Esophagus (tissue), 2 donors: ENCODE measurements around the gene KRT8. TPM values are rescaled to one million over a fixed set of nuclear protein-coding genes. Genes with fewer than 3 reads are reported as not detected.

Experiments used
- H3K27ac ChIP-seq, 2 donors: one replicate each; pipeline ENCODE4 v1.5.1; 2013; ENCODE audit warnings: low read depth in 2 of 2, mild to moderate bottlenecking in 2 of 2, inconsistent platforms in 1 of 2, low read length in 1 of 2, moderate library complexity in 1 of 2
- H3K27me3 ChIP-seq, 2 donors: one replicate each; pipeline ENCODE4 v1.6.1; 2013; ENCODE audit warnings: low read length in 2 of 2, control low read depth in 1 of 2, mild to moderate bottlenecking in 1 of 2; ENCODE audit not compliant: insufficient read depth in 2 of 2, control insufficient read depth in 1 of 2
- H3K36me3 ChIP-seq, 2 donors: one replicate each; pipeline ENCODE4 v1.6.1; 2013; ENCODE audit warnings: low read length in 1 of 2; ENCODE audit not compliant: control insufficient read depth in 2 of 2, insufficient read depth in 2 of 2
- H3K4me1 ChIP-seq, 2 donors: one replicate each; pipeline ENCODE4 v1.6.1; 2013; ENCODE audit warnings: low read length in 1 of 2; ENCODE audit not compliant: control insufficient read depth in 2 of 2, insufficient read depth in 2 of 2
- H3K4me3 ChIP-seq, 2 donors: one replicate each; pipeline ENCODE4 v1.5.1; 2013; ENCODE audit warnings: low read length in 2 of 2, mild to moderate bottlenecking in 2 of 2, low read depth in 1 of 2, moderate library complexity in 1 of 2
- H3K9me3 ChIP-seq, 2 donors: one replicate each; pipeline ENCODE4 v1.6.1; 2013; ENCODE audit warnings: mild to moderate bottlenecking in 2 of 2, low read depth in 1 of 2, low read length in 1 of 2, moderate library complexity in 1 of 2; ENCODE audit not compliant: control insufficient read depth in 2 of 2, insufficient read depth in 1 of 2
- WGBS, 2 donors: extraction: QIAGEN DNeasy Blood & Tissue Kit; methylation state at CpG; one replicate each; pipeline ENCODE4 v1.1.7; 2013; 5-methylcytosine and 5-hydroxymethylcytosine counted together
- polyA plus RNA-seq, 2 donors: library from polyadenylated mRNA; stranded (reverse); fragments of 200-250 nt; gene quantifications; one replicate each; pipeline ENCODE4 v1.2.3, GENCODE V29; 2013
- donor health status: healthy with polysubstance abuse.
- donor health status: Bipolar disorder and iron deficiency.

Gene KRT8
- polyA plus RNA-seq, 2 donors: 38.7 to 105 TPM

DNA sequence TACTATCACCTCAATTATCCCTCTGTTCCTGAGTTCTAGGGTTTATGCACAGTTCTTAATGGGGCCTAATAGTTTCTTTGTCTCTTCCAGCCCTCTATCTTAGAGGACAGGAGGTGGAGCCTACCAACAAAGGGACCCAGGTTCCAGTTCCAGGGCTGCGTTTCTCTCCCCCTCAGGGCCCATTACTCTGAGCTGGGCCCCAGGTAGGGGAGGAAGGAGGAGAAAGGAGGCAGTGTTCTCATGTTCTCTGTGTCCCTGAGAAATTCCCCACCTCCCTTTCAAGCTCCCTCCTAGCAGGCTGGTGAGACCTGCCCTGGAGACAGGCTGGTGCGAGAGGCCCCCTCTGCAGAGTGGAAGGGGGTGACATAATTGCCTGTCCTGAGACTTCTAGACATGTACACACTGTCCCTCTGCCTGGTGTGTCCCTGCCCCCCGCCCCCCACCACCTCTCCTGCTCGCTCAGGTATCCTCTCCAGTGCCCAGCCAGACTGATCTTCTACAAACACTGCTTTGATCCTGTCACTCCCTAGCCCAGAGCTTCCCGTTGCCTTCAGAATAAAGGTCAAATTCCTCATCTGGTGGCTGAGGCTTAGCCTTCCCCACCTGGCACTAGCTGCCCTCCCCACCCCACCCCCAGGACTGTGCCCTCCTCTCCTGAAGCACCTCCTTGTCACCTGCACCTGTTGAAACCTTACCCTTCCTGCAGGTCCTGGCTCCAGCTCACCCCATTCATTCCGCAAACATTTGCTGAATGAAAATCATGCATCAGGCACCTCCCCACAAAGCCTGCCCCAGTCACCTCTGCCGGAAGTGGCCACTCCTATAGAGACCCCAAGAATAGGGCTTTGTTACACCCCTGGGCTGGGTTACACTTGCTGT is 21.1 kb upstream of the KRT8 start:
- 55 to 65% methylated on average over 6 to 7 of the region's 7 CpGs for WGBS, 2 donors
- no peak overlapping the region for H3K4me3 ChIP-seq
- no peaks in the 10 kb centered on the region for H3K27me3 ChIP-seq
- H3K9me3 ChIP-seq: no peaks in the 10 kb centered on the region
- H3K36me3 ChIP-seq: no peaks in the 10 kb centered on the region
- H3K4me1 ChIP-seq: peaks cover 0 to 6% of the 10 kb centered on the region in 2 donors
- H3K27ac ChIP-seq: no peak overlapping the region

DNA sequence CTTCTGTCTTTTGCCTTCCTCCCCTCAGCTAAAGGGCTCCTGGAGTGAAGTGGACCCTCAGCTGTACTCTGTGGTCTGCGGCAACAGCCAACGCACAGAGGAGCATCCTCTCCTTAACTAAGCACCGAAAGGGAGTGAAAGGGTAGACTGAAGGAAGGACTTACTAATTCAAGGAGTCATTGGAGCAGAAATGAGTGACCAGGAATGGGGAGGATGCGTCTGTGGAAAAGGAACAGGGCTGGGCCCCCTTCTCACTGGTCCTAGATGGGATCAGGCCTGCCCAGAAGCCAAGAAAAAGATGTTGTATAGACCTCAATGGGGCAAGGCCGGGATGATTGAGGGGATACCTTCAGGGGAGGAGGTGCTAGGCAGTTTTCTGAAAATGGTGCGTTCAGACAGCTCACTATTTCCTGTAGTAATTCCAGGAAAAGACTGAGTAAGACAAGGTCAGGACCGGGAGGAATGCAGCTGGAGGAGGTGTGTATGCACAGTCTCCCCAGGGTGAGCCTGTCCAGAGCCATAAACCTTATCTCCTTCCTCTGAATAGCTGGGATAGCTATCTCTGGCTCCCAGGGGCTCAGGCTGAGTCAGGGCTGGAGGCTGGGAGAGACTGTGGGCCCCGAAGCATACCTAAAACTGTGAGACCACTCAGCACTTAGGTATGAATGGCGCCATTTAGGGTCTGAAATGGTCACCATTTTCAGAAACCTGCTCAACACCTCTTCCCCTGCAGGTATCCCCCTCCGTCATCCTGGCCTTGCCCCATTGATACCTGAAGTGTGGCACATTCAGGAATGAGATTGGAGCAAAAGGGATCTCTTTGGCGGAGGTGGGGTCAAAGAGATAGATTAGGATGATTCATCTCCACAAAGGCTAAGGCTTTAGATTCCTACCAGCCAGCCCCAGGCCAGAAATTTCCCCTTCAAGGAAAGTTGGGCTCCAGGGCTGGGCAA is 20.2 kb upstream of the KRT8 start:
- H3K4me3 ChIP-seq: no peak overlapping the region

DNA sequence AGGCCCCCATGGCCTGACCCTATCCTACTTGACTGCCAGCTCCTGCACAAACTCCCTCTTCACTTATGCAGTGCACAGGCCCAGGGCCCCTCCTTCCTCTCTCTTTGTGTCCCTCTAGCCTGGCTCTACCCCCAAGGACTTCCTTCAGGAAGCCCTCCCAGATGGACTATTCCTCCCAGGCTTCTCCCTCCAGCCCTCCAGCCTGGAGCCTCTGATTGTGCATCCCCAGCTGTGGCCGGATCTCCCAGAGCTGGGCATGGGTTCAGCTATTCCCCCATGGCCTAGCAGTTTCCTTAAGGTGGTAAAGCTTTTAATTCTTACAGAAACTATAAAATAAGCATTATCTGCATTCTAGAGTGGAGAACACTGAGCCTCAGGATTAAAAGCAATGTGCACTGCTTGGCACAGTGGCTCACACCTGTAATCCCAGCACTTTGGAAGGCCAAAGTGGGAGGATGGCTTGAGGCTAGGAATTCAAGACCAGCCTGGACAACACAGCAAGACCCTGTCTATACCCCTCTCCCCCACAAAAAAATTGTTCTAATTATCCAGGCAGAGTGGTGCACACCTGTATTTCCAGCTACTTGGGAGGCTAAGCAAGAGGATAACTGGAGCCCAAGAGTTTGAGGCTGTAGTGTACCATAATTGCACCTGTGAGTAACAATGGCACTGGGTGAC is 16.8 kb upstream of the KRT8 start:
- H3K27me3 ChIP-seq: peaks cover 0 to under 1% of the 10 kb centered on the region in 2 donors
- 76 to 84% methylated on average over 1 of the region's 1 CpG for WGBS, 2 donors
- no peaks in the 10 kb centered on the region for H3K36me3 ChIP-seq
- no peak overlapping the region for H3K4me3 ChIP-seq
- no peak overlapping the region for H3K27ac ChIP-seq
- no peaks in the 10 kb centered on the region for H3K4me1 ChIP-seq
- H3K9me3 ChIP-seq: no peaks in the 10 kb centered on the region

More for the DNA sequence above, 20.2 kb upstream of the KRT8 start:
- Histone ChIP-seq H3K27me3 (no peaks in the 10 kb centered on the region), H3K36me3 (no peaks in the 10 kb centered on the region), H3K9me3 (no peaks in the 10 kb centered on the region), H3K4me1 (peaks cover 0 to 6% of the 10 kb centered on the region in 2 donors), H3K27ac (no peak overlapping the region)
- whole genome bisulfite sequencing, 2 donors: 71 to 78% methylated on average over 11 of the region's 11 CpGs

DNA sequence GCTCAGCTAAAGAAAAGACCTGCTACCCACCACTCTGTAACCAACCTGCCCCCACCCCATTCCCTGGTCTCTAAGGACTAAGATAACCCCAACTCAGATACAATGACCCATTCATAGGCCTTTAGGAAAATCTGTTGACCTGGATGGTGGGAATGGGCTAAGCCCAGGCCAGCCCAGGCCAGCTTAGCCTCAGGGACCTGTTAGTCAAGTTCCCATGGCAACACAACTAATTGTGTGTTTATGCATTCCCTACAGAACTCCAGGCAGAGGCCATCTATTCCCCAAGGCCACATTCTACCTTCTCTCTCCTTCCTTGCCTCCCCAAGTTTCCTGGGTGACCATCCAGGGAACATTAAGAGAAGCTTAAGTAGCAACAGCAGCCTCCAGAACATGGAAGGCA is 16.1 kb upstream of the KRT8 start:
- Histone ChIP-seq H3K36me3 (no peaks in the 10 kb centered on the region), H3K4me1 (no peaks in the 10 kb centered on the region)

GRCh38 chr12:52918784-52919183 is 13.9 kb upstream of the KRT8 start:
- Histone ChIP-seq H3K9me3 (no peaks in the 10 kb centered on the region), H3K27ac (no peak overlapping the region), H3K4me3 (no peak overlapping the region), H3K4me1 (no peaks in the 10 kb centered on the region), H3K36me3 (no peaks in the 10 kb centered on the region), H3K27me3 (peaks cover 0 to 2% of the 10 kb centered on the region in 2 donors)
- 82 to 83% methylated on average over 2 of the region's 2 CpGs for whole genome bisulfite sequencing, 2 donors

More for the DNA sequence above, 16.1 kb upstream of the KRT8 start:
- H3K9me3 ChIP-seq: no peaks in the 10 kb centered on the region
- H3K27me3 ChIP-seq: peaks cover 0 to 2% of the 10 kb centered on the region in 2 donors
- no peak overlapping the region for H3K4me3 ChIP-seq
- H3K27ac ChIP-seq: no peak overlapping the region

DNA sequence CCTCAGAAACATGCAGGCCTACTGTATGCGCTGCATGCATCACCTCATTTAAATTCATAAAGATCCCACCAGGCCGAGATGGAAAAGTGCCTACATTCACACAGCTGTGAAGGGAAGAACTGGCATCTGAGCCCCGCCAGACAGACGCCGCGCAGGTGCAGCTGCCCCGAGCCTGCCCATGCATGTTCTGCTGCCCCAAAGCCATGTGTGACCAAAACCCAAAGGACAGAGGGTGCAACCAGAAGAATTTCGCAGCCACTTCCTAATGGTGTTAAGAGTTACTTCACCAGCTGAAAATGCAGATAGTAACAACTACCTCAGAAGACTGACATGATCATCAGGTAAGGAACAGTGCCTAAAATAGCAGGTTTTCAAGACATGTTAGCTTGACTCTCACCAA is 13.5 kb upstream of the KRT8 start:
- Histone ChIP-seq H3K4me3 (no peak overlapping the region), H3K4me1 (no peaks in the 10 kb centered on the region), H3K27me3 (peaks cover 0 to 2% of the 10 kb centered on the region in 2 donors), H3K27ac (no peak overlapping the region), H3K36me3 (no peaks in the 10 kb centered on the region), H3K9me3 (no peaks in the 10 kb centered on the region)
- 67 to 82% methylated on average over 8 of the region's 8 CpGs for WGBS, 2 donors

GRCh38 chr12:52917800-52918199 is 12.9 kb upstream of the KRT8 start:
- WGBS, 2 donors: 95 to 100% methylated on average over 1 of the region's 1 CpG
- Histone ChIP-seq H3K27ac (no peak overlapping the region), H3K4me1 (no peaks in the 10 kb centered on the region), H3K4me3 (no peak overlapping the region), H3K36me3 (no peaks in the 10 kb centered on the region), H3K9me3 (no peaks in the 10 kb centered on the region), H3K27me3 (peaks cover 0 to 2% of the 10 kb centered on the region in 2 donors)

DNA sequence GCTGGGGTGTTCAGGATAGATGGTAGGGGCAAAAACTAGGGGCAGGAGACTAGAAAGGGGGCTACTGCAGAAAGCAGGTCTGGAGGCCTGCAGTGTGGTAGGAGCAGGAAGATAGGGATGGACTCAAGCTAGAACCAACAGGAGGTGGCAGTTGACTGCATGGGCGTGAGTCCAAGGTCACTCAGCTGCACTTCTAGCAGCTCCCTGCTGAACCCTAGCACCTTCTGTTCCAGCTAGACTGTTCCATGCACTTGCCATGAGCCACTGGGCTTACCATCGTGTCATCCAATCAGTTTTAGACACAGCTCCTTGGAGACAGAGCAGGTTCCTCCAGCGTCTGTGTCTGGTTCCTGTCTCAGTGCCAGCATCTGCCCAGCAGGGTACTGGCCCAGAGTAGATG is 11.3 kb upstream of the KRT8 start:
- Histone ChIP-seq H3K4me1 (no peaks in the 10 kb centered on the region), H3K9me3 (no peaks in the 10 kb centered on the region), H3K27ac (no peak overlapping the region), H3K27me3 (peaks cover 0 to 2% of the 10 kb centered on the region in 2 donors), H3K4me3 (no peak overlapping the region), H3K36me3 (no peaks in the 10 kb centered on the region)
- WGBS, 2 donors: 58 to 69% methylated on average over 3 of the region's 3 CpGs

DNA sequence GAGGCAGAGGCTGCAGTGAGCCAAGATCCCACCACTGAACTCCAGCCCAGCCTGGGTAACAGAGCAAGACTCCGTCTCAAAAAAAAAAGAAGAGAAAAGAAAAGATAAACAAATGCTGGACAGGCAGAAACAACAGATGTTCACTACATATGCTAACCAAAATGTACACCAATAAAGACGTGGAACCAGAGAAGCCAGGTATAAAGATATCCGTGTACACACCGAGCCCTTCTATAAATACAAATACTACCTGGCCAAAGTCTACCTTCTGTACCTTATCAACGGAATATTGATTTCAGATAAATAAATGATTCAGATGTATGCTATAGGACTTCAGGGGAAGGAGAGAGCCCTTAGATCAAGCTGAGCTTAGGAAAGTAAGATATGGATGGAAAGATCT is 10.8 kb upstream of the KRT8 start:
- Histone ChIP-seq H3K27me3 (peaks cover 0 to 2% of the 10 kb centered on the region in 2 donors), H3K4me3 (no peak overlapping the region), H3K27ac (no peak overlapping the region), H3K36me3 (no peaks in the 10 kb centered on the region), H3K9me3 (no peaks in the 10 kb centered on the region), H3K4me1 (no peaks in the 10 kb centered on the region)
- WGBS, 2 donors: 65 to 83% methylated on average over 4 to 5 of the region's 5 CpGs
